Heart right ventricle (tissue), 16 donors: Measurements from ENCODE around the gene SLC22A17. TPM values are rescaled to one million over a fixed set of nuclear protein-coding genes. Genes with fewer than 3 reads are reported as not detected.

Source experiments
- ATAC-seq, 8 donors: fragments of 200-7000 bp; cut with Tn5 transposase; one replicate each; pipeline ENCODE4 v1.9.1; 2020; ENCODE audit warnings: mild to moderate bottlenecking in 8 of 8, moderate library complexity in 8 of 8, moderate number of reproducible peaks in 1 of 8
- DNase-seq, 2 donors: peaks; one replicate each; pipeline ENCODE4 v3.0.0-alpha.2; 2020
- H3K27ac ChIP-seq, 10 donors: fragments of 200-600 bp; sonication (generic) in 2 of 10; one replicate each; pipeline versions ENCODE4 v1.5.0 to v1.8.0; 2020 to 2022; ENCODE audit warnings: mild to moderate bottlenecking in 3 of 10
- H3K27me3 ChIP-seq, 7 donors: fragments of 200-600 bp; one replicate each; pipeline ENCODE4 v1.8.0; 2021 to 2022; ENCODE audit warnings: mild to moderate bottlenecking in 2 of 7
- H3K36me3 ChIP-seq, 9 donors: fragments of 200-600 bp; sonication (generic) in 1 of 9; one replicate each; pipeline versions ENCODE4 v1.5.0 to v1.8.0; 2020 to 2022; ENCODE audit warnings: mild to moderate bottlenecking in 2 of 9
- H3K4me1 ChIP-seq, 9 donors: fragments of 200-600 bp; sonication (generic) in 1 of 9; one replicate each; pipeline versions ENCODE4 v1.5.0 to v1.8.0; 2020 to 2022; ENCODE audit warnings: mild to moderate bottlenecking in 4 of 9
- H3K4me3 ChIP-seq, 10 donors: fragments of 200-600 bp; sonication (generic) in 2 of 10; one replicate each; pipeline versions ENCODE4 v1.5.0 to v1.8.0; 2020 to 2022; ENCODE audit warnings: mild to moderate bottlenecking in 7 of 10, moderate library complexity in 2 of 10
- H3K9me3 ChIP-seq, 11 donors: fragments of 200-600 bp in 10 of 11; sonication (generic) in 2 of 11; one replicate each; pipeline versions ENCODE4 v1.5.0 to v1.8.0; 2013 to 2022; ENCODE audit warnings: mild to moderate bottlenecking in 2 of 11, control low read depth in 1 of 11, moderate library complexity in 1 of 11
- WGBS, 2 donors: extraction: QIAGEN DNeasy Blood & Tissue Kit; methylation state at CpG; one replicate each; pipeline ENCODE4 v1.1.7; 2013; ENCODE audit warnings: inconsistent platforms in 1 of 2; 5-methylcytosine and 5-hydroxymethylcytosine counted together
- intact Hi-C, 10 donors: fragments of 100-400 bp; cut with DNase I; formaldehyde crosslinking; loops; one replicate each; pipeline versions ENCODE4 v1.11.1 to v1.14.2; 2022
- polyA plus RNA-seq, 2 donors: library from polyadenylated mRNA; stranded (reverse); fragments of 200-250 nt; gene quantifications; one replicate each; pipeline ENCODE4 v1.2.3, GENCODE V29; 2013
- total RNA-seq, 10 donors: library from RNA; stranded (reverse); fragmentation: NEBNext Ultra II Directional in 3 of 10; extraction: Animal tissue kit (Norgen Biotek cat#: 25700) in 3 of 10; gene quantifications; one replicate each; pipeline versions ENCODE4 v1.2.1 to v1.2.4, GENCODE V29; 2021 to 2023
- TF ChIP-seq, protein P1 (sequence below), 9 donors: fragments of 200-600 bp; sonication (generic) in 2 of 9; IDR thresholded peaks; one replicate each; pipeline versions ENCODE4 v1.5.0 to v1.8.0; 2021 to 2022; ENCODE audit warnings: antibody characterized with exemption in 9 of 9, mild to moderate bottlenecking in 5 of 9, moderate library complexity in 1 of 9
- donor health status: Arrhythmogenic right ventricular cardiomyopathy.
- donor health status: ischemic (EF 13 %, LVEDD 7.1; RV severe dilation, severe dysfunction).
- donor health status: healthy with polysubstance abuse.
- donor health status: DM: no; HTN: yes; CAD: no.
- donor health status: DM: no; HTN: no; CAD: no.
- donor health status: ischemic (EF 25% LVEDD 6.9; RV normal size, moderate dysfunction).
- donor health status: ischemic (EF 25% LVEDD 5.7; RV mildly dilated, moderate dysfunction).
- donor health status: healthy.
- donor health status: DM: yes; HTN: yes; CAD: no.
- donor health status: Ischemic cardiomyopathy.
- donor health status: ischemic (EF 35%, LVEDD 5.7; RV mildly dilated, moderate dysfunction).
- donor health status: nonischemic (EF 11% LVEDD 7.7; RV severe dilation, severe dysfunction).
- donor health status: DM: yes; HTN: yes; CAD: no.
- donor health status: PGD.
- donor health status: ischemic (EF 29% LVEDD 5.4; RV normal size, mild dysfunction).
- donor health status: nonischemic (EF 23%, LVEDD 6.1; RV moderate dilation, normal function).

The SLC22A17 gene
- total and polyA plus RNA-seq, 12 donors: 4.8 to 18.9 (median 9.8) TPM

DNA sequence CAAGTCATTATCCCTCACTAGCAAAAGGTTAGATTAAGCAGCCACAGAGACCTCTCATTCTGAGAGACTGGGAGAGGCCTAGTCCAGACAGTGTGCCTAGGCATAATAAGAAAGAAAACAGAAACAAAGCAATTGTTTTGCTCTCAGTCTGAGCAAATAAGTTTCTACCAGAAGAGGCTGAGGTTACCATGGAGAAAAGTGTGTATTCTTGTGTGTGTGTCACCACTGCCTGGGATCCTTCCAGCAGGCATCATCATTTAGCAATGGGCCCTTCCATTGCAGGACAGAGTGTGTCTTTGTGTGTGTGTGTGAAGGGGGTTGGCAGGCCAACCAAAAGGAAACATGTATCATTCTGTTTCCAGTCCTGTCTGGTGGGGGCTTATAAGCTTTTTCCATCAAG lies 8.6 kb upstream of the SLC22A17 start:
- TF ChIP-seq, protein P1, sequence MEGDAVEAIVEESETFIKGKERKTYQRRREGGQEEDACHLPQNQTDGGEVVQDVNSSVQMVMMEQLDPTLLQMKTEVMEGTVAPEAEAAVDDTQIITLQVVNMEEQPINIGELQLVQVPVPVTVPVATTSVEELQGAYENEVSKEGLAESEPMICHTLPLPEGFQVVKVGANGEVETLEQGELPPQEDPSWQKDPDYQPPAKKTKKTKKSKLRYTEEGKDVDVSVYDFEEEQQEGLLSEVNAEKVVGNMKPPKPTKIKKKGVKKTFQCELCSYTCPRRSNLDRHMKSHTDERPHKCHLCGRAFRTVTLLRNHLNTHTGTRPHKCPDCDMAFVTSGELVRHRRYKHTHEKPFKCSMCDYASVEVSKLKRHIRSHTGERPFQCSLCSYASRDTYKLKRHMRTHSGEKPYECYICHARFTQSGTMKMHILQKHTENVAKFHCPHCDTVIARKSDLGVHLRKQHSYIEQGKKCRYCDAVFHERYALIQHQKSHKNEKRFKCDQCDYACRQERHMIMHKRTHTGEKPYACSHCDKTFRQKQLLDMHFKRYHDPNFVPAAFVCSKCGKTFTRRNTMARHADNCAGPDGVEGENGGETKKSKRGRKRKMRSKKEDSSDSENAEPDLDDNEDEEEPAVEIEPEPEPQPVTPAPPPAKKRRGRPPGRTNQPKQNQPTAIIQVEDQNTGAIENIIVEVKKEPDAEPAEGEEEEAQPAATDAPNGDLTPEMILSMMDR (IDR thresholded peaks at IDR 0.05): no peak
- Histone ChIP-seq H3K9me3 (no peaks in the 10 kb centered on the region), H3K27me3 (peaks cover 0 to 33% (median 18%) of the 10 kb centered on the region in 7 donors), H3K4me1 (peaks cover 0 to 22% (median 6%) of the 10 kb centered on the region in 9 donors), H3K4me3 (no peak overlapping the region), H3K36me3 (peaks cover 0 to 20% (median 0%) of the 10 kb centered on the region in 9 donors), H3K27ac (peak overlapping the region in 1 of 10 donors; percentile 7)
- DNase-seq (no peak), ATAC-seq (no peak)
- intact Hi-C loops: no loop called here

DNA sequence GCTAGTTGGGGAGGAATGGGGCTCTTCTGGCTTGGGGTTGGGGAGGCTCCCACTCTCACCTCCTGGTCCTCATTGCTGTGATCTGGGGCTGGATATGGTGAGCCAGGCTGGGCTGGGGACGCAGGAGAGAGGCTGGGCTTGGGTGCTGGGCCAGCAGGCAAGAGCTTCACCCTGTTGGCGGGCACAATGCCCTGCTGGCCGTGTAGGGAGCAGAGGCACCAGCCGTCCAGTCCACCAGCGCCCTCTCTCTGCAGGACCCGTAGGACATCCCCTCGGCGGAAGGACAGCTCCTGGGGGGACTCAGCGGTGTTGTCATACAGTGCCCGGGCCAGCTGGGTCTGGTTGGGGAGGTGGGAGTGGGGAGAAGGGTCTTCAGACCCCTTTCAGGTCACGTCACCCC lies 7.8 kb upstream of the SLC22A17 start:
- Histone ChIP-seq H3K27ac (no peak overlapping the region), H3K36me3 (peaks cover 0 to 20% (median 0%) of the 10 kb centered on the region in 9 donors), H3K27me3 (peaks cover 0 to 25% (median 11%) of the 10 kb centered on the region in 7 donors), H3K4me1 (peaks cover 0 to 22% (median 6%) of the 10 kb centered on the region in 9 donors), H3K9me3 (no peaks in the 10 kb centered on the region), H3K4me3 (no peak overlapping the region)
- 70% methylated on average over 11 of the region's 11 CpGs for WGBS, 2 donors
- DNase-seq (no peak), ATAC-seq (peak in 2 of 8 donors; percentile 15 to 17)
- intact Hi-C loops: no loop called here
- TF ChIP-seq, protein P1 (IDR thresholded peaks at IDR 0.05): peak in 3 of 9 donors; percentile 13 to 32 (median 17)

DNA sequence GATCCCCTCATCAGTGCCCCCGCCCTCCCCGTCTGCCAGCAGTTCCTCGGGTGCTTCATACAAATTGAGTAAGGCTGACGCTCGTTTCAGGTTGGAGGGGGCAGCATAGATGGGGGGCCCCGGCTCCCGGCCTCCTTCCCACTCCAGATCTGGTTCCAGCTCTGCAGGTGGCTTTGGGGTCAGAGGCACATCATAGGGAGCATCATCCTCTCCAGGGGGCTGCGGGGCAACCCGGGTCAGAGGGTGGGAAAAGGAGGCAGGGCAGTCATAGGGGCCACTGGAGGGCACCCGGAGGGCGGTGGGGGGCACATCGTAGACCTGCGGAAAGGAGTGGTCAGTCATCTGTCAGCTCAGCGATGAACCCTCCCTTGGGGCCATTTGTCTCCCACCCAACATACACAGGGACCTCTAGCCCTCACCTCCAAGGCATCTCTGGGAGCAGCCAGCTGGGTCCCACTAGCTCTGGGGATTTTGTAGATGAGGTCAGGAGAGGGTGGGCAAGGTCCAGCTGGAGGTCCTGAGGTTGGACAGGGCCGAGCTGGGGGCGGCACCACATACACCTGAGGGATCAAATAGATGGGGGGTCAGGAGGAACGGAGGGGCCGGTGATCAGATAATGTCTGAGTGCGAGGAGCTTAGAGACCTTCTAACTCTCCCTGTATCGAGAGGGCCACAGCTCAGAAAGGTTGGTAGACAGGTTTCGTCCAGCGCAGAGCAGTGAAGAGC lies 7.2 kb upstream of the SLC22A17 start:
- intact Hi-C loops: no loop called here
- Histone ChIP-seq H3K27ac (no peak overlapping the region), H3K9me3 (no peaks in the 10 kb centered on the region), H3K27me3 (peaks cover 0 to 21% (median 9%) of the 10 kb centered on the region in 7 donors), H3K36me3 (peaks cover 0 to 20% (median 0%) of the 10 kb centered on the region in 9 donors), H3K4me3 (no peak overlapping the region), H3K4me1 (peaks cover 0 to 22% (median 6%) of the 10 kb centered on the region in 9 donors)
- DNase-seq (no peak), ATAC-seq (peak in 1 of 8 donors; percentile 22)
- 88 to 92% methylated on average over 21 to 22 of the region's 22 CpGs for WGBS, 2 donors
- TF ChIP-seq, protein P1 (IDR thresholded peaks at IDR 0.05): no peak

DNA sequence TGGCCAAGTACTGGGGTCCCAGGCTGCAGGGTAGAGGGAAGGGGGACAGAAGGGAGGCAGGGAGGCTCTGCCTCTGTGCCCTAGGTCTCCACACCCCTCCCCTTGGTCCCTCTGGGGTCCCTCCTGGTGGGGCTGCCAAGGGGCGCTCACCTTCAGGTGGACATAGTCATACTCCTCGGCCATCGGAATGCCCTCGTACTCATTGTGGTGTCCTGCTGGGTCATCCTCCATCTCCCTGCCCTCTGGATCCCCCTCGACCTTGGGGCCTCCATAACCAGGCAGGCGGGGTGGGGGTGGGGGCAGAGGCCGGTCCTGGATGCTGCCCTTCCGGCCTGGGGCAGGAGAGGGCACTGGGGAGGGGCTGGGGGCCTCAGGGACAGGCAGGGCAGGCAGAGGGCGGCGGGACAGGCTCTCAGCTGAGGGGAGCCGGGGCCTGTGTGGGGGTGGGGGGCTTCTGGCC lies 6.5 kb upstream of the SLC22A17 start:
- Histone ChIP-seq H3K4me1 (peaks cover 0 to 22% (median 6%) of the 10 kb centered on the region in 9 donors), H3K27ac (no peak overlapping the region), H3K9me3 (no peaks in the 10 kb centered on the region), H3K4me3 (no peak overlapping the region), H3K27me3 (peaks cover 0 to 19% (median 2%) of the 10 kb centered on the region in 7 donors), H3K36me3 (peaks cover 0 to 20% (median 0%) of the 10 kb centered on the region in 9 donors)
- TF ChIP-seq, protein P1 (IDR thresholded peaks at IDR 0.05): no peak
- intact Hi-C loops: no loop called here
- WGBS, 2 donors: 81 to 84% methylated on average over 11 of the region's 11 CpGs
- no peak for DNase-seq
- ATAC-seq: peak in 1 of 8 donors; percentile 6
